GM18502 (cell line): ENCODE data around the gene CTTNBP2NL.

Source experiments
- ATAC-seq: cut with Tn5 transposase; IDR thresholded peaks from one replicate; pipeline ENCODE4 v1.9.1; 2021; ENCODE audit warnings: mild to moderate bottlenecking; ENCODE audit not compliant: unreplicated experiment, poor library complexity

Gene CTTNBP2NL

DNA sequence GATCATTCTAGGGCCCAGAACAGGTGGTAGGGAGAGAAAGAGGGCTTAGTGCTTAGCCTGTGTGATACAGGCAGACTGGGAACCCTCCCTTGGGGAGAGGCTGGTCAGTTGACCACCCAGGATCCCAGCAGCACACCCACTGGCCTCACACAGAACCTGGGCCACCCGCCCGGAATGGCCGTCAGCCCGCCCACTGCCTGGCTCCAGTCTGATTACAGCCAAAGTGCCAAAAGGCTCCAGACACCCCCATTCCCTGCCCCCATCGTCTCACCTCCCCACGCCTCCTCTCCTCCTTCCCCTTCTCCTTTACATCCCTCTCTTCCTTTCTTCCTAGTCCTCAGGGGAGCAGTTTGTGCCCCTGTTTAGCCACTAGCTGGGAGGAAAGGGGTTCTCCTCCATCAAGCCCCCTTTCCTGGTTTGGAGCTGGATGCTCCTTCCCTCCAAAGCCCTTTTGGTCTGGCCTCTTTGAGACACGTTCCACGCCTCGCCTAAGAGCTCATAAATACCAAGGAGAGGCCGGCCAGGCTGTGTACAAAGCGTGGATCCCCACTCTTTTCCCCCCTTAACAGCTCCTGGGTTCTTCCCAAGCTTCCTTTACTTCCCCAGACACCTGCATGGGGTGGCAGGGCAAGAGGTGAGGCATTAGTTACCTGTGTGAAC, 108.1 kb downstream of the CTTNBP2NL start:
- ATAC-seq: no peak

DNA sequence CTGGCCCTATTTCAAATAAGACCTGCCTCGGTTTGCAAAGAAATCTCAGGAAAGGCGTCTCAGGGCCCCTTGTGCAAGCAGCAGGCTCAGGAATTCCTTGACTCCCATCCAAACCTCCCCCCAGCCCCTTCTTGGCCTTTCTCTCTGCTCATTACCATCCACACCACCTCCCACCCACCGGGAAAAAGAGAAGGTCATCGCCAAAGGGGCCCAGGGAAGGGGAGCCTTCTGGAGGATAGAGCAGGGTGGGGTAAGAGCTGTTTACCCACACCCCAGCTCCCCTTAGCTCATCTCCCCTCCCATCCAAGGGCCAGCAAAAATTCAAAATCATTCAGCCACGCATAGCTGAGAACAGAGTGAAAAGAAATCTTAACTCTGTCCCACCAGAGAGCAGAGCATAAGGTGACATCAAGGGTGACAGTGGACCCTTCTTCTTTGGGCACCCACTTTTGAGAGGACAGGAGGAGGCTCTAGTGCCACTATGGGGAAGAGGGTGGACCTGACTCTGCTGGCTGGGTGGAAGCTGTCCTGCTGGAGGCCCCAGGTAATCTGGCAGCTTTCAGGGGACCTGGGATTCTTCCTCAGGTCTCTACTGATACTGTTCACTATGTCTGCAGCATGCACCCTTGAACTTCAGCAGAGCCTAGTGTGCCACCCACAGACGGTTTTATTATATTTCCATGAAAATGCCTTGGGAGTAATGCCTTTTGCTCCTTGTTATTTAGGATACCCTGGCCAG, 108.8 kb downstream of the CTTNBP2NL start:
- ATAC-seq: no peak

DNA sequence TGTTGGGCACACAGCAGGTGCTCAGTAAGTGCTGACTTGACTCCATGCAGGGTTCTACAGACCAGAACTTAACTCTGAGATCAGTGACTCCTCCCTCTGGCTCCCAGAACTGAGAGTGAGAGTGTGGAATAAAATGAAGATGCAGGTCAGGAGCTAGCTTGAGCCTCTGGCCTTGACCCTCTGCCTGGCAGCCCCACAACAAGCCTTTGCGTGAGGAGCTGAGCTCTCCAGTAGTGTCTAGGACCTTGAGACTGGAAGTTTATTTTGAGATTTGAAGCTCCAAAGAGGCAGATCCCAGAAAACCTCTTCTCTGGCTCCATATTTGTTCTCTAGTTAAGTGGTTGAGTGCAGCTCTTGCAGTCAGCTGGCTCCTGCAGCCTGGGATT, 109.4 kb downstream of the CTTNBP2NL start:
- no peak for ATAC-seq

DNA sequence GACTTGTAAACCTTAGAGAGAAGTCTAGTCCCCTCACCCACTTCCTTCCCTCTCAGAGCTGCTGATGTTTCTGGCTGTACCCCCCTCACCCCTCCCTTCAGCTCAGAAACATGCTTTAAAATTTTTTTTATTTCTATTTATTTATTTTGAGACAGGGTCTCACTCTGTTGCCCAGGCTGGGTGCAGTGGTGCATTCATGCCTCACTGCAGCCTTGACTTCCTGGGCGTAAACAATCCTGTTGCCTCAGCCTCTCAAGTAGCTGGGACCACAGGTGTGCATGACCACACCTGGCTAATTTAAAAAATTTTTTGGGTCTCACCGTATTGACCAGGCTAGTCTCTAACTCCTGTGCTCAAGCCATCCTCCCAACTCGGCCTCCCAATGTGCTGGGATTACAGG, 109.9 kb downstream of the CTTNBP2NL start:
- ATAC-seq: no peak

DNA sequence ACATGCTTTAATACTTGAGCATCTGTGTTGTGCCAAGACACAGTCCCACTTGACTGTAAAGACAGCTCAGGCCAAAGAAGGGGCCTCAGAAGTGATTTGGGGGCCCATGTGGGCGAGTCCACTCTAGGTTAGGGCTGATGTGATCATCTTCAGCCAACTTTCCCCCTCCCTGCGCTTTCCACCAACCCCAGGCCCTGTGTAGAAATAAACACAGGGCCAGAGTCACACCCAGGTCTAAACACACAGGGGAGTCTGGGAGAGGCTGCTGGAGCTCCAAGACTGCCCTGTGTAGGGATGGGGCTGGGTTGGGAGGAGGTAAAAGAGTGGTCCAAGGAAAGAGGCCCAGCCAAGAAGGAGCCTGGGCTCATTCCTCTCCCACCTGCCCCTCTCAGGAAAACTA, 110.3 kb downstream of the CTTNBP2NL start:
- ATAC-seq: no peak

DNA sequence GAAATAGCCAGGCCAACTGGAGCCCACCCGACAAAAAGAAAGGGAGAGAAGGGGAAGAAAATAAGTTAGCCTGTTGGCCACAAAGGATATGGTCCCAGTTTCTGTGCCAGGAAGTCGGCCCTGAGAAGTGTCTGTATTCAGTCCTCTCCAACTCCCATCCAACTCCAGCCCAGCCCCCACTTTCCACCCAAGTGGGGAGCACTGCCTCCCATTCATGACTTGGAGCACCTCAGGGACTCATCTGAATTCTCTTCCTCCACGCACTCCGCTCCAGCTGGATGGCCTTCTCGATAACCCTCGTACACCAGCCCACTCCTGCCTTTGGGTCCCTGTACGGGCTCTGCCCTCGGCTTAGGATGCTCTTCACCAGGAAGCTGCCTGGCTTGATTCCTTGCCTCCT, 110.7 kb downstream of the CTTNBP2NL start:
- no peak for ATAC-seq

DNA sequence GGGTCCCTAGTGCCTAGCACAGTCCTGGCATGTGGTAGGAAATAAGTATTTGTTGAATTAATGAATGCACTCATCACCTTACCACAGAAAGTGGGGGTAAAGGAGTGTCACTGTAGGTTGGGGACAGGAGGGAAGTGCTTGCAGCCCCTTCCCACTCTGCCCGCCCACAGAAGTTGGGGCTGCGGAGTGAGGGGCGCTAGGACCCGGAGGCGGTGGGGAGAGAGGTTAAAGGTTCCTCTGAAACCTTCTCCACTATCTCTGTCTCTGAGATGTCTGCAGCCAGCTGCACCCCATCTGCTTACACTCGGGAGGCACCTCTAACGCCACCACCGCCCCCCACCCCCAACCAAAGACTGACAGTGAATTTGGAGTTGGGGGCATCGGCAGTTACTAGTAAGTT, 111.3 kb downstream of the CTTNBP2NL start:
- no peak for ATAC-seq

DNA sequence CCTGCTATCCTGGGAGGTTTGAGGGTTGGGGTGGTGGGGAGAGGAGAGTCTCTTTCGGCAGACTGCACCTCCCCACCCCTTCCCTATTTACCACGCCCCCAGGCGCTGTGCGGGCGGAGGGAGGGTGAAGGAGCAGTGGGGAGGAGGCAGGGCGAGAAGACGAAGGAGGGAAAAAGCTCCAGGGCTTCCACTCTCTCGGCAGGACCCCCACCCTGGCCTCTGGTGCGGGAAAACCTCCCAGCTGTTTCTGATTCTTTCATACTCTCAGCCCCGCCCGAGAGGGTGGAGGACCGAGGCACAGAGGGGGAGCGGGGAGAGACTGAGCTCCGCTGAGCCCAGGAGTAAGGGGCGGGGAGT, 111.9 kb downstream of the CTTNBP2NL start:
- ATAC-seq: peak; percentile 17

DNA sequence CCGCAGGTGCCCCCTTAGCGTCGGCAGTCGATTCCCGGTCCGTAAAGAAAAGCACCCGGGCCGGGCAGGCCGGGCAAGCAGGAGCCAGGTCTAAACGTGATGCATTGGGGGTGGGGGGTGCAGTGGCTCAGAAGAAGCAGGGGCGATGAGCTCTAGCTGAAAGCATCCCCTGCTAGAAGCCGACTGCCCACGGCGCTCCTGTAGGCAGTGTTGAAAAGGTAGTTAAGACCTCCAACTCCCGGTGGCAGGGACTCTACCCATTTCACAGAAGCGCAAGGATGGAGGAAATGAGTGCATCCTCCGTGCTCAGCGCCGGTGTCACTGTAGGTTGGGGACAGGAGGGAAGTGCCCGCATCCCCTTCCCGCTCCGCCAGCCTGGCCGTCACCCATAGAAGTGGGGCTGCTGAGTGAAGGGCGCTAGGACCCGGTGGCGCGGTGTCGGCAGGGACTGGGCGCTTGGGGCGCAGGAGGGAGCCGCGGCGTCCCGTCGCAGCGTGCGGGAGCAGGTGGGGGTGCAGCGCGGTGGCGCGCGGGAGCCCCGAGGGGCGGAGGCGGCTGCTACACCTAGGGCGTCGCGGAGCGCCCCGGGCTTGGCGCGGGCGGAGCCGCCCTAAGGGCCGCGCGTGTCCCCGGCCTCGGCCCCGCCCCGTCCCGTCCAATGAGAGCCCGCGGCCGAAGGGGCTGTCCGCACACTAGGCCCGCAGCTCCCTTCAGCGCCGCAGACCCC, 112.4 kb downstream of the CTTNBP2NL start, which contains the start of gene WNT2B:
Gene WNT2B (plus strand): TSS at position 688 of the 727 bp plus-strand sequence. CDS start 298 bp downstream, outside the sequence.
- peak; percentile 66 for ATAC-seq

DNA sequence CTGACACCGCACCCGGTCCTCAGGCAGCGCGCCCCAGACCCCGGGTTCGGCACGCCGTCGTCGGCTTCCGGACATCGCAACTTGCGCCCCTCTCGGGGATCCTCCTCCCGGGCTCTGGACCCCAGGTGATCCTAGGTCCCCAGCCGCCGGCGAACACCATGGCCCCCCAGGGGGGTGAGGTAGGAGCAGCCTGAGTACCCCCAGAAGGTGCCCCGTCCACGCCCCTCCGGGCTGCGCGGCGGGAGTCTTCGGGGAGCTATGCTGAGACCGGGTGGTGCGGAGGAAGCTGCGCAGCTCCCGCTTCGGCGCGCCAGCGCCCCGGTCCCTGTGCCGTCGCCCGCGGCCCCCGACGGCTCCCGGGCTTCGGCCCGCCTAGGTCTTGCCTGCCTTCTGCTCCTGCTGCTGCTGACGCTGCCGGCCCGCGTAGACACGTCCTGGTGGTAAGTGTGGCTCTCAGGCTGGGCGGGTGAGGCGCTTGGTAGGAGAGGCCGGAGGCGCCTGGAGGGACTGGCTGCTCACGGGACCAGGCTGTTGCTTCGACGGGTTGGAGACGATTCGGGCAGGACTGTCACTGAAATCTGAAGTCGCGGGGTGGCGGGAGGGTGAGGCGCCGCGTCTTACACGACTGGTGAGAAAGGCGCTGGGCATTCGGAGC, 113.1 kb downstream of the CTTNBP2NL start:
- peak; percentile 21 for ATAC-seq

DNA sequence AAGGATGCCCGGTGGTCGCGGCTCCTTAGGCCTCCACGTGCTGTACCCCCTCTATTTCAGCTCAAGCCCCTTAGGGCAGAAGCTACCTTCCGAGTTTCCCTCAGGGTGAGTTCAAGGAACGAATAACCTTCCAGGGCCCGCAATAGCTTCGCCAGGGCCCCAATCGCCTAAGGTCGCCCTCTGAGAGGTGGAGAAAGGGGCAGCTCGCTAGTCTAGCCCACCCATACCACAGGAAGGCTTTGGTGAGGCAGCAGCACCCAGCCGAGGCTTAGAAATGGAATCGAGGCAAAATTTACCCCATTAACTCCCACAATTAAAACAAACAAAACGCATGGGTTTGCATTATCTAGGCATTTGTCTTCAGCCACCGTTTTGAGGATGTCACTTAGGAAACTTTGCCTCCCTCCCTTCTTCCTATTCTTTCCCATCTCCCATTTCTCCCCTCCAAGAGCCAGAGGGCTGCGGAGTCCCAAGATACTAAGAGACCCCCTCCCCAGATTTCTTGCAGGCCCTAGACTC, 113.7 kb downstream of the CTTNBP2NL start:
- ATAC-seq: no peak

DNA sequence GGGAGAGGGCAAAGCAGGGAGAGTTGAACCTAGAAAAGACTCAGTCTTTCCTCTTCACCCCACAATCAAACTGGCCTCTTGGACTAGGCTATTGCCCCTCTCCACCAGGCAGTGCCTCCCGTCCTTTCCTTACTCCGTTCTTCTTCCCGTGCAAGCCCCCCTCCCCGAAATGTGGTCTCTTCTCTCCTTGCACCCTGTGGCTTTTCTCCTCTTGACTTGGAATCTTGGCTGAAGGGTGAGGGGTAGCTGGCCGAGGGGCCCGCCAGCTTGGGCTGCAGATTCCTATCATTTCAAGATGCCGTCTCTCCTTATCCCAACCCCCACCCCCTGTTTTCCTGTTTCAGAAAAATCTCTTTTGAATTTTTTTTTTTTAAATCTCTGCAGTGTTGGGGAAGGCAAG, 114.3 kb downstream of the CTTNBP2NL start:
- ATAC-seq: no peak
